Kidney (tissue), 14 donors: Measurements from ENCODE around the gene C12orf54. TPM values are rescaled to one million over a fixed set of nuclear protein-coding genes. Genes with fewer than 3 reads are reported as not detected.
"Not testable (repeated sequence)": the region's sequence is repeated elsewhere in the genome, so short reads cannot be mapped to it uniquely, and the experiment has no call there.

Experiments
- DNase-seq, 5 donors: peaks; one replicate each; pipeline ENCODE4 v3.0.0-alpha.2; 2013 to 2020
- FAIRE-seq: peaks from 2 replicates; lab custom pipeline; 2012; peaks lifted over from hg19 to GRCh38; lab: Jason Lieb, UNC
- H3K27ac ChIP-seq, 2 donors: one replicate each; pipeline ENCODE4 v1.7.0; 2013; ENCODE audit warnings: low read depth in 2 of 2, low read length in 2 of 2, inconsistent platforms in 1 of 2
- H3K27me3 ChIP-seq: one replicate; pipeline ENCODE4 v1.7.1; 2013; ENCODE audit warnings: low read length, inconsistent platforms; ENCODE audit not compliant: control insufficient read depth, insufficient read depth
- H3K36me3 ChIP-seq, 3 donors: one replicate each; pipeline versions ENCODE4 v1.7.0 to v1.7.1; 2013; ENCODE audit warnings: low read length in 3 of 3, control low read depth in 1 of 3, inconsistent platforms in 1 of 3; ENCODE audit not compliant: insufficient read depth in 3 of 3, control insufficient read depth in 2 of 3
- H3K4me1 ChIP-seq, 3 donors: one replicate each; pipeline versions ENCODE4 v1.7.0 to v1.7.1; 2013; ENCODE audit warnings: low read length in 3 of 3, inconsistent platforms in 1 of 3, low read depth in 1 of 3; ENCODE audit not compliant: control insufficient read depth in 2 of 3, insufficient read depth in 2 of 3
- H3K4me3 ChIP-seq, 3 donors: one replicate each; pipeline versions ENCODE4 v1.7.0 to v1.8.1; 2013; ENCODE audit warnings: low read length in 3 of 3, control low read depth in 1 of 3, inconsistent platforms in 1 of 3
- H3K9ac ChIP-seq, 3 donors: one replicate each; pipeline versions ENCODE4 v1.7.0 to v1.7.1; 2013; ENCODE audit warnings: low read length in 3 of 3, control low read depth in 1 of 3, inconsistent platforms in 1 of 3
- H3K9me3 ChIP-seq, 3 donors: one replicate each; pipeline versions ENCODE4 v1.7.0 to v1.7.1; 2013; ENCODE audit warnings: low read length in 3 of 3, control low read depth in 1 of 3, inconsistent platforms in 1 of 3; ENCODE audit not compliant: control insufficient read depth in 2 of 3, insufficient read depth in 1 of 3
- CTCF ChIP-seq: IDR thresholded peaks from 3 replicates; pipeline ENCODE4 v1.5.1; 2012; ENCODE audit warnings: mild to moderate bottlenecking, moderate library complexity, borderline replicate concordance; ENCODE audit not compliant: insufficient read depth; ENCODE audit errors: extremely low read depth
- intact Hi-C: fragments of 100-400 bp; cut with DNase I; formaldehyde crosslinking; loops from one replicate; pipeline ENCODE4 v1.11.1; 2022
- polyA plus RNA-seq: library from polyadenylated mRNA; stranded (reverse); fragments of 350-450 nt; fragmentation: Illumina TruSeq; extraction: RNeasy Lipid Tissue Mini Kit (QIAGEN cat#74804); gene quantifications from one replicate; pipeline ENCODE4 v1.2.3, GENCODE V29; 2014; ENCODE audit warnings: low read depth, low replicate concordance; ENCODE audit not compliant: insufficient read depth
- total RNA-seq: library from RNA; stranded (reverse); fragmentation: NEBNext Ultra II Directional; extraction: Animal tissue kit (Norgen Biotek cat#: 25700); gene quantifications from one replicate; pipeline ENCODE4 v1.2.1, GENCODE V29; 2021
- donor health status: control.
- donor health status: control.
- donor health status: control.
- donor health status: control.
- donor health status: control.
- donor health status: DM: yes; HTN: yes; CAD: no.
- donor health status: Normal renal cell carcinoma (clear cell type).

The C12orf54 gene
- total and polyA plus RNA-seq, 2 donors from 2014 or later: not detected

GRCh38 chr12:48508987-48509386, 26.7 kb downstream of the C12orf54 start:
- intact Hi-C loops: no loop called here
- Histone ChIP-seq H3K27ac (no peak overlapping the region), H3K9me3 (no peaks in the 10 kb centered on the region), H3K27me3 (no peaks in the 10 kb centered on the region), H3K4me1 (no peaks in the 10 kb centered on the region), H3K4me3 (no peak overlapping the region), H3K36me3 (no peaks in the 10 kb centered on the region), H3K9ac (no peak overlapping the region)
- TF ChIP-seq CTCF: no peak
- no peak for FAIRE-seq
- DNase-seq: no peak

GRCh38 chr12:48510111-48510510, 27.8 kb downstream of the C12orf54 start:
- Histone ChIP-seq H3K27me3 (no peaks in the 10 kb centered on the region), H3K9ac (no peak overlapping the region), H3K9me3 (no peaks in the 10 kb centered on the region), H3K4me1 (no peaks in the 10 kb centered on the region), H3K4me3 (no peak overlapping the region), H3K27ac (no peak overlapping the region), H3K36me3 (no peaks in the 10 kb centered on the region)
- no peak for TF ChIP-seq CTCF
- intact Hi-C loops: no loop called here
- FAIRE-seq (no peak), DNase-seq (no peak)

- no peak for TF ChIP-seq CTCF
- H3K9ac ChIP-seq: no peak overlapping the region
- no peaks in the 10 kb centered on the region for H3K27me3 ChIP-seq
- no peaks in the 10 kb centered on the region for H3K4me1 ChIP-seq
- DNase-seq (no peak), FAIRE-seq (no peak)
- no peaks in the 10 kb centered on the region for H3K9me3 ChIP-seq
- intact Hi-C loops: no loop called here
- H3K4me3 ChIP-seq: no peak overlapping the region
- H3K36me3 ChIP-seq: no peaks in the 10 kb centered on the region
- H3K27ac ChIP-seq: no peak overlapping the region
Observed at GRCh38 chr12:48512855-48513254, 30.6 kb downstream of the C12orf54 start.

- FAIRE-seq: no peak
Observed at GRCh38 chr12:48514728-48515127, 32.4 kb downstream of the C12orf54 start.

GRCh38 chr12:48520381-48520780, 38.1 kb downstream of the C12orf54 start:
- H3K36me3 ChIP-seq, FAIRE-seq, DNase-seq, H3K9me3 ChIP-seq, H3K4me3 ChIP-seq, intact Hi-C loops, H3K27ac ChIP-seq, H3K9ac ChIP-seq, H3K4me1 ChIP-seq, H3K27me3 ChIP-seq: not testable (repeated sequence)

More at GRCh38 chr12:48514728-48515127, 32.4 kb downstream of the C12orf54 start:
- Histone ChIP-seq H3K36me3 (no peaks in the 10 kb centered on the region), H3K27ac (no peak overlapping the region), H3K9ac (no peak overlapping the region), H3K27me3 (no peaks in the 10 kb centered on the region), H3K4me1 (no peaks in the 10 kb centered on the region), H3K4me3 (no peak overlapping the region), H3K9me3 (no peaks in the 10 kb centered on the region)
- TF ChIP-seq CTCF: no peak
- no peak for DNase-seq
- intact Hi-C loops: no loop called here
